H1 (cell line): ENCODE measurements around the gene MYL6B. TPM values are rescaled to one million over a fixed set of nuclear protein-coding genes. Genes with fewer than 3 reads are reported as not detected.
A peak's percentile ranks its signal among the peaks of the same experiment; 100 is the strongest.

Experiments
- BACH1 ChIP-seq: IDR thresholded peaks from 2 replicates; pipeline ENCODE4 v1.6.1; 2012; ENCODE audit warnings: low read length, improper control_type of control experiment
- CHD2 ChIP-seq: IDR thresholded peaks from 2 replicates; pipeline ENCODE4 v1.6.1; 2012; ENCODE audit warnings: low read length, improper control_type of control experiment
- JUND ChIP-seq: IDR thresholded peaks from 2 replicates; pipeline ENCODE4 v1.6.1; 2011; ENCODE audit warnings: mild to moderate bottlenecking, improper control_type of control experiment, low read length
- KDM4A ChIP-seq: IDR thresholded peaks from one replicate; pipeline ENCODE4 v1.7.1; 2012; ENCODE audit warnings: low read depth, mild to moderate bottlenecking, moderate library complexity, low read length, inconsistent platforms; ENCODE audit not compliant: severe bottlenecking
- POLR2AphosphoS5 ChIP-seq: IDR thresholded peaks from 2 replicates; pipeline ENCODE4 v1.6.1; 2011; ENCODE audit warnings: low read depth, low read length
- SIX5 ChIP-seq: IDR thresholded peaks from 2 replicates; pipeline ENCODE4 v1.6.1; 2011; ENCODE audit warnings: mild to moderate bottlenecking, low read depth, low read length
- SP1 ChIP-seq: IDR thresholded peaks from 2 replicates; pipeline ENCODE4 v1.6.1; 2011; ENCODE audit warnings: low read depth, low read length
- TAF1 ChIP-seq: IDR thresholded peaks from 2 replicates; pipeline ENCODE4 v1.6.1; 2011; ENCODE audit warnings: mild to moderate bottlenecking, low read depth, low read length
- TAF7 ChIP-seq: optimal IDR thresholded peaks from 2 replicates; pipeline ENCODE3; 2011; ENCODE audit warnings: low read depth, mild to moderate bottlenecking, inconsistent platforms, low read length, moderate library complexity, borderline replicate concordance
- polyA plus RNA-seq, 7 experiments: library from polyadenylated mRNA; depleted of rRNA in 3 of 7; stranded (reverse) in 5 of 7; unstranded in 2 of 7; fragments of >200 nt in 5 of 7; fragments of 200-250 nt in 2 of 7; gene quantifications; 1 replicate in 5 of 7; 2 replicates in 1 of 7; 4 replicates in 1 of 7; pipeline versions ENCODE4 v1.2.1 to v1.2.3, GENCODE V29; 2011 to 2013; ENCODE audit warnings: missing spikeins in 2 of 7, mixed read lengths in 2 of 7
- total RNA-seq: library from RNA; stranded (reverse); fragmentation: NEBNext Ultra II Directional; extraction: Animal tissue kit (Norgen Biotek cat#: 25700); gene quantifications from 2 replicates; pipeline ENCODE4 v1.2.1, GENCODE V29; 2021
- TF ChIP-seq, protein P1 (sequence below): fragments of 300-600 bp; sonication (generic); IDR thresholded peaks from 2 replicates; pipeline ENCODE4 v1.7.1; 2012; ENCODE audit warnings: low read length, moderate library complexity, mild to moderate bottlenecking, inconsistent platforms; ENCODE audit not compliant: insufficient replicate concordance
- TF ChIP-seq, protein P2 (sequence below): IDR thresholded peaks from 2 replicates; pipeline ENCODE4 v1.6.1; 2012; ENCODE audit warnings: inconsistent platforms

MYL6B gene
- total and polyA plus RNA-seq, 2 of the 8 experiments (the other 6 are each of a cell fraction or from before 2014, with no cell fraction given) = 163 to 202 TPM

DNA sequence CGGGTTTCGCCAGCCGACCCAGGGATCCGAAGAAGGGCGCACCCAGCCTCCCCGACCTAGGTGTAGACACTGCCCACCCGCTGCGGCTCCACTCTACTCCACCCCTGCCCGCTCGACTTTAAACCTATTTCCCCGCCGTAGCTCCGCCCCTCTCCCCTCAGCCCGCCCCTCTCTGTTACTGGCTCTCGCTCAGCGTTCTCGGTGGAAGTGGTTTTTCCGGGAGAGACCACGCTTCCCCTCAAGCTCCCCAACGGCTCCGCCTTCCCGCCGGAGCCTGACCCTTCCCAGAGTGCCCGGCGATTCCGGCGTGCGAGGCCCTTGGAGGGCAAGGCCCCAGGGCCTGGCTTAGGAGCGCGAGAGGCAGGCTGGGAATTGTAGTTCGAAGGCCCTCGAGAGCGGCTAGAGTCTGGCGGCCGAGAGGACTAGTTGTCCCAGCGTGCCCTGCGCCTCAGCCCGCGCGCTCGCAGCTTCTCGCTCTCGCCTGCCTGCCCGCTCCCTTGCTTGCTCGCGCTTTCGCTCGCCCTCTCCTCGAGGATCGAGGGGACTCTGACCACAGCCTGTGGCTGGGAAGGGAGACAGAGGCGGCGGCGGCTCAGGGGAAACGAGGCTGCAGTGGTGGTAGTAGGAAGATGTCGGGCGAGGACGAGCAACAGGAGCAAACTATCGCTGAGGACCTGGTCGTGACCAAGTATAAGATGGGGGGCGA, 48.1 kb upstream of the MYL6B start, which contains the start of gene PA2G4 (continued):
- TF ChIP-seq, protein P1, sequence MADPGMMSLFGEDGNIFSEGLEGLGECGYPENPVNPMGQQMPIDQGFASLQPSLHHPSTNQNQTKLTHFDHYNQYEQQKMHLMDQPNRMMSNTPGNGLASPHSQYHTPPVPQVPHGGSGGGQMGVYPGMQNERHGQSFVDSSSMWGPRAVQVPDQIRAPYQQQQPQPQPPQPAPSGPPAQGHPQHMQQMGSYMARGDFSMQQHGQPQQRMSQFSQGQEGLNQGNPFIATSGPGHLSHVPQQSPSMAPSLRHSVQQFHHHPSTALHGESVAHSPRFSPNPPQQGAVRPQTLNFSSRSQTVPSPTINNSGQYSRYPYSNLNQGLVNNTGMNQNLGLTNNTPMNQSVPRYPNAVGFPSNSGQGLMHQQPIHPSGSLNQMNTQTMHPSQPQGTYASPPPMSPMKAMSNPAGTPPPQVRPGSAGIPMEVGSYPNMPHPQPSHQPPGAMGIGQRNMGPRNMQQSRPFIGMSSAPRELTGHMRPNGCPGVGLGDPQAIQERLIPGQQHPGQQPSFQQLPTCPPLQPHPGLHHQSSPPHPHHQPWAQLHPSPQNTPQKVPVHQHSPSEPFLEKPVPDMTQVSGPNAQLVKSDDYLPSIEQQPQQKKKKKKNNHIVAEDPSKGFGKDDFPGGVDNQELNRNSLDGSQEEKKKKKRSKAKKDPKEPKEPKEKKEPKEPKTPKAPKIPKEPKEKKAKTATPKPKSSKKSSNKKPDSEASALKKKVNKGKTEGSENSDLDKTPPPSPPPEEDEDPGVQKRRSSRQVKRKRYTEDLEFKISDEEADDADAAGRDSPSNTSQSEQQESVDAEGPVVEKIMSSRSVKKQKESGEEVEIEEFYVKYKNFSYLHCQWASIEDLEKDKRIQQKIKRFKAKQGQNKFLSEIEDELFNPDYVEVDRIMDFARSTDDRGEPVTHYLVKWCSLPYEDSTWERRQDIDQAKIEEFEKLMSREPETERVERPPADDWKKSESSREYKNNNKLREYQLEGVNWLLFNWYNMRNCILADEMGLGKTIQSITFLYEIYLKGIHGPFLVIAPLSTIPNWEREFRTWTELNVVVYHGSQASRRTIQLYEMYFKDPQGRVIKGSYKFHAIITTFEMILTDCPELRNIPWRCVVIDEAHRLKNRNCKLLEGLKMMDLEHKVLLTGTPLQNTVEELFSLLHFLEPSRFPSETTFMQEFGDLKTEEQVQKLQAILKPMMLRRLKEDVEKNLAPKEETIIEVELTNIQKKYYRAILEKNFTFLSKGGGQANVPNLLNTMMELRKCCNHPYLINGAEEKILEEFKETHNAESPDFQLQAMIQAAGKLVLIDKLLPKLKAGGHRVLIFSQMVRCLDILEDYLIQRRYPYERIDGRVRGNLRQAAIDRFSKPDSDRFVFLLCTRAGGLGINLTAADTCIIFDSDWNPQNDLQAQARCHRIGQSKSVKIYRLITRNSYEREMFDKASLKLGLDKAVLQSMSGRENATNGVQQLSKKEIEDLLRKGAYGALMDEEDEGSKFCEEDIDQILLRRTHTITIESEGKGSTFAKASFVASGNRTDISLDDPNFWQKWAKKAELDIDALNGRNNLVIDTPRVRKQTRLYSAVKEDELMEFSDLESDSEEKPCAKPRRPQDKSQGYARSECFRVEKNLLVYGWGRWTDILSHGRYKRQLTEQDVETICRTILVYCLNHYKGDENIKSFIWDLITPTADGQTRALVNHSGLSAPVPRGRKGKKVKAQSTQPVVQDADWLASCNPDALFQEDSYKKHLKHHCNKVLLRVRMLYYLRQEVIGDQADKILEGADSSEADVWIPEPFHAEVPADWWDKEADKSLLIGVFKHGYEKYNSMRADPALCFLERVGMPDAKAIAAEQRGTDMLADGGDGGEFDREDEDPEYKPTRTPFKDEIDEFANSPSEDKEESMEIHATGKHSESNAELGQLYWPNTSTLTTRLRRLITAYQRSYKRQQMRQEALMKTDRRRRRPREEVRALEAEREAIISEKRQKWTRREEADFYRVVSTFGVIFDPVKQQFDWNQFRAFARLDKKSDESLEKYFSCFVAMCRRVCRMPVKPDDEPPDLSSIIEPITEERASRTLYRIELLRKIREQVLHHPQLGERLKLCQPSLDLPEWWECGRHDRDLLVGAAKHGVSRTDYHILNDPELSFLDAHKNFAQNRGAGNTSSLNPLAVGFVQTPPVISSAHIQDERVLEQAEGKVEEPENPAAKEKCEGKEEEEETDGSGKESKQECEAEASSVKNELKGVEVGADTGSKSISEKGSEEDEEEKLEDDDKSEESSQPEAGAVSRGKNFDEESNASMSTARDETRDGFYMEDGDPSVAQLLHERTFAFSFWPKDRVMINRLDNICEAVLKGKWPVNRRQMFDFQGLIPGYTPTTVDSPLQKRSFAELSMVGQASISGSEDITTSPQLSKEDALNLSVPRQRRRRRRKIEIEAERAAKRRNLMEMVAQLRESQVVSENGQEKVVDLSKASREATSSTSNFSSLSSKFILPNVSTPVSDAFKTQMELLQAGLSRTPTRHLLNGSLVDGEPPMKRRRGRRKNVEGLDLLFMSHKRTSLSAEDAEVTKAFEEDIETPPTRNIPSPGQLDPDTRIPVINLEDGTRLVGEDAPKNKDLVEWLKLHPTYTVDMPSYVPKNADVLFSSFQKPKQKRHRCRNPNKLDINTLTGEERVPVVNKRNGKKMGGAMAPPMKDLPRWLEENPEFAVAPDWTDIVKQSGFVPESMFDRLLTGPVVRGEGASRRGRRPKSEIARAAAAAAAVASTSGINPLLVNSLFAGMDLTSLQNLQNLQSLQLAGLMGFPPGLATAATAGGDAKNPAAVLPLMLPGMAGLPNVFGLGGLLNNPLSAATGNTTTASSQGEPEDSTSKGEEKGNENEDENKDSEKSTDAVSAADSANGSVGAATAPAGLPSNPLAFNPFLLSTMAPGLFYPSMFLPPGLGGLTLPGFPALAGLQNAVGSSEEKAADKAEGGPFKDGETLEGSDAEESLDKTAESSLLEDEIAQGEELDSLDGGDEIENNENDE = no peak
- peak; percentile 37 for TF ChIP-seq TAF7
- TF ChIP-seq CHD2 = peak; percentile 92
- peak; percentile 87 for TF ChIP-seq SIX5
- TF ChIP-seq BACH1 = peak; percentile 50; the same call in 1 of the 2 replicates
- TF ChIP-seq SP1 = no peak
- TF ChIP-seq, protein P2, sequence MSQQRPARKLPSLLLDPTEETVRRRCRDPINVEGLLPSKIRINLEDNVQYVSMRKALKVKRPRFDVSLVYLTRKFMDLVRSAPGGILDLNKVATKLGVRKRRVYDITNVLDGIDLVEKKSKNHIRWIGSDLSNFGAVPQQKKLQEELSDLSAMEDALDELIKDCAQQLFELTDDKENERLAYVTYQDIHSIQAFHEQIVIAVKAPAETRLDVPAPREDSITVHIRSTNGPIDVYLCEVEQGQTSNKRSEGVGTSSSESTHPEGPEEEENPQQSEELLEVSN = peak; percentile 62
- TF ChIP-seq KDM4A = peak; percentile 53
- peak; percentile 66; the same call in 1 of the 2 replicates for TF ChIP-seq TAF1
- peak; percentile 43; the same call in 1 of the 2 replicates for TF ChIP-seq POLR2AphosphoS5
- TF ChIP-seq JUND = no peak
